GM18499 (cell line): ENCODE results near the gene TGFBR3.

Source experiments
- ATAC-seq: cut with Tn5 transposase; IDR thresholded peaks from one replicate; pipeline ENCODE4 v1.9.1; 2021; ENCODE audit warnings: moderate number of reproducible peaks; ENCODE audit not compliant: insufficient read depth, unreplicated experiment

TGFBR3 gene

DNA sequence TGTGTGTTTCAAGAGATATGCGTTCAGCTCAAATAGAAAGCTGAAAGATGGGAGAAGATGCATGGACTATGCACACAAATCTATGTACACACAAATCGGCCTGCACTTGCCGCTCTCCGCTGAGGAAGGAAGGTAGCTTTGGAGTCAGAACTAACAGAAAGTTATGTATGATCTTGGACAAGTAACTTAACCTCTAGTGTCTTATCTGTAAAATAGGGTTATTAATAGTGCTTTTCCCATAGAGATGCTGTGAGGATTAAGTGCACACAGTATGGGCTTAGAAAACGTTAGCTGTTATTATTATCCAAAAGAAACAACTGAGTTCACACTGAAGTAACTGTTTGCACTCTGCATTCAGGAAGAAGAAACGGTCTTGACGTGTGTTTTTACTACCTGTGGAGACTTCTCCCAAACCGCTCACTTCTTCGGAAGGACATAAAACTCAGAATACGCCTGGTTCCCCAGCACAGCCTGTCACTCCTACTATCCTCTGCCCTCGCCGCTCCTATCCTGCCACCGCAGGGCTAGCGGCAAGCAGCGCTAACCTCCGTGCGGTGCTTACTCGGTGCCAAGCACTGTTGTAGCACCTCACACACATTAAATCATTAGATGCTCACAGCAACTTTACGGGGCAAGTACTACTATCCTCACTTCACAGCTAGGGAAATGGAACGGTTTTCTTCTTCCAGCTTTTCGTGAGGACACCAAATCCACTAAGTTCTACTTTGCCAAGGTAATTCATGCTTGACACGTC lies 1.3 kb downstream of the TGFBR3 start:
- no peak for ATAC-seq

DNA sequence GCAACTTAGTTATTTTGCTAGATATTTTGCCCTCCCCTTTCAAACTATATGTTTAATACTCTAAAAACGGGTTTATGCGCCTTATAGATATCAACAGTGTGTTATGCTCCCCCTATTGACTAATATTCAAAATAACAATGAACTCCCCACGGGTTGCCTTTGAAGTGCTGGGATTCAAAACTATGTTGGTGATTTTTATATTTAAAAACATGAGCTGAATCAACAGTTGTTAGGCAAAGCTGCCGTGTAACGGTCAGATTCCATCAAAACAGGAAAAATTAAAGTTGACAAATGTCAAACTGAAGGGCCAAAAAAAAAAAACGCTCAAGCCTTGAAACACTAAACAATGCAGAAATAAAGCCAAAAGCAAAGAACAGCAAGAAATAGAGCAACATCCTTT lies 2.5 kb downstream of the TGFBR3 start:
- ATAC-seq, result no peak

DNA sequence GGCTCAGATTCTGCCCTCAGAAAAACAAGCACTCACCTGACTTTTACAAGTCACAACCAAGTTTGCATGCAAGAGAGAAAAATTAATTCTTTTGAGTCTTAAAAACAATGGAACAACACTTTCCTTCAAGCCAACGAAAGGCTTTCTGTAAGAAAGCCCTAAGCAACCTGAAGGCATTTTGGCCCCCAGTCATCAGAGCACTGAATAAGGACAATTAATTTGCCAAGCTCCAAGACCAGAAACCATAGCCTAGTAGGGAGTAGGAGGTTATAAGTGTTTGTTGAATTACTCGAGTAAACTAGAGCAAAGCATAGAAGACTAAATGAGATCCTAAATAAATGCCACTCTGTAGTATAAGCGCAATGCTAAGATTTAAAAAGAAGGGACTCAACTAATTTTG lies 4.7 kb downstream of the TGFBR3 start:
- no peak for ATAC-seq

DNA sequence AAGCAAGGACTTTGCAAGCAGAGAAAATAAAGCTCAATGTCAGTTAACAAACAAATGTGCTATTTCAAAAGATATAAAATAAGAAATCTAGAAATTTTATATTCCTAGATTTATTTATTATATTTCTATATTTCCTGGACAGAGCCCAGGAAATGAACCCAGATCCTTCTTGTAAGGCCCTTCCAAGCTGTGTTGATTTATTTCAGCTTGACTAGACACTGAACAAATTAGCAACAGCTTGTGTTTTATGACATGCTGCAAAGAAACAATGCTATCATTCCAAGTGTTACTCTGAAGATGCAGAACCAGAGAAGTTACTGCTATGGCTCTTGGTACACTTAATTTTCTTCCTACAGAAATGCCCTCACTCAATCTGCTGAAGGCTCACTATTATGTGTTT lies 6.2 kb downstream of the TGFBR3 start:
- ATAC-seq, result no peak

DNA sequence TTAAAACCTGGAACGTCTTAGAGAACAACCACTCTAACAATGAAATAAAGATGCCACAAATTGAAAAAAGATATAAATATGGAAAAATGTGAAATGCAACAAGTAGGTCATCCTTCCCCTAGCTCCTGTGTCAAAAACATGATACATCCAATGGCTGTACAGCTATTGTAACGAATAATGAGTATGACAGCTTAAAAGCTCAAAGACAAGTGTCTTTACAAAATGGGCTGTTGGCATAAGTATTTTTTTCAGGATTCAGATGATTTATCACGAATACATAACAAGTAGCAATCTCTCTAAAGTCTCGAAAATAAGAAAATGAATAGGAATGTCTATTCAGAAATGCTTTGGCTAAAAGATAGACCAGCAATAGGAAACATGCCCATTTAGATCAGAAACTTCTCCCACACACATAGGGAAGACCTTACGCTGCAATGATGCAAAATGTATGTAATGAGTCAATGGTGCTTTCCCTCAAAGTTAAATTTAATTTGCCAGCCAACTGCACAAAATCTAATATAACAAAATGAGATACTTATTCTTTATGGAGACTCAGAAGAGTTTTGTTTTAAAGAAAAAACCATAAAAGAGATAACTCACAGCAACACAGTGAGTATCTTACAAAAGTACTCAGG lies 8.3 kb downstream of the TGFBR3 start:
- no peak for ATAC-seq

DNA sequence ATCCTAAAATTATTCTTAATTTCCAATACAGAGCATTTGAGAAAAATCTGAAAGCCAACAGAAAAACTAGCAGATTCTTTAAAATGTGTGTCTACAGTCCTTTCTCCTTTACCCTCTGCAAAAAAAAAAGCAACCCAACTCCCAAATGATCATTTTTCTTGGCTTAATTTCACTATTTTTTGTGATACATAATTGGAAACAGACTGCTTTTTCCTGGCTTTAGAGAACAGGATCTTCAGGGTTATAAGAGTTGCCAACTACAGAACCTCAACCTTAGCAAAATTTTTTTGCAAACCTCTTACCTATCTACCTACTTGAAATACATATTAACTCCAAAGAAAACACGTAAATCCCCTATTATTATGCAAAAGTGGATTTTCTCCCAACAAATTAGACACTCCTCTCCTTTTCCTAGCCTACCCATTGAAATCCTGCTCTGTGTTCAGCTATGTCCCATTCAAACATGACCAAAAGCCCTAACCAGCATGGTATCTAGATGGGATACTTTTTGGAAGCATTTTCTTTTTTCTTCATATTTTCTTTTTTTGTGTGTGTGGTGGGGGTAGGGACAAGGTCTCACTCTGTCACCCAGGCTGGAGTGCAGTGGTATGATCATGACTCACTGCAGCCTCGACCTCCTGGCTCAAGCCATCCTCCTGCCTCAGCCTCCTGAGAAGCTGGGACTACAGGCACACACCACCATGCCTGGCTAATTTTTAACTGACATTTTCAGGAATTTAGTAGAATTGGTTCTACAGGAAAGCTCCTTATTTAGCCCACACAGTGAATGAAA lies 9.0 kb downstream of the TGFBR3 start:
- ATAC-seq, result no peak

DNA sequence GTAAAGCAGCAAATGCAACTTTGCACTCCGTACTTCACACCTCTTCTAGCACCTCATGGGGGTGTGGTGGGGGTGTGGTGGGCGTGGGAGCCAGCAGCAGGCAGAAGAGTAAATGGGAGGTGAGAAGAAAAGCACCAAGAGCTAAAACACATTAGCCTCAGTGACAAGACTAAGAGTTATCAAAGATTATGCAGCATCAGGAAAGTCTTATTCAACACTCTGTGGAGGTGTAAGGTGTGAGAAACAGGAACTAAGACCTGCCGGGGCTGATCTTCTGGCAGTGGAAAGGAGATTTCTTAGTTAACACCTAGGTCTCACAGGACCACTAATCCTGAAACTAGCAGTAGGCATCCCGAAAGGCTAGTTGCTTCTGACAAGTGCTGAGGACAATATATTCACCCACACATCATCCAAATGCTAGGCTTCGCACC lies 9.9 kb downstream of the TGFBR3 start:
- peak; percentile 87 for ATAC-seq

DNA sequence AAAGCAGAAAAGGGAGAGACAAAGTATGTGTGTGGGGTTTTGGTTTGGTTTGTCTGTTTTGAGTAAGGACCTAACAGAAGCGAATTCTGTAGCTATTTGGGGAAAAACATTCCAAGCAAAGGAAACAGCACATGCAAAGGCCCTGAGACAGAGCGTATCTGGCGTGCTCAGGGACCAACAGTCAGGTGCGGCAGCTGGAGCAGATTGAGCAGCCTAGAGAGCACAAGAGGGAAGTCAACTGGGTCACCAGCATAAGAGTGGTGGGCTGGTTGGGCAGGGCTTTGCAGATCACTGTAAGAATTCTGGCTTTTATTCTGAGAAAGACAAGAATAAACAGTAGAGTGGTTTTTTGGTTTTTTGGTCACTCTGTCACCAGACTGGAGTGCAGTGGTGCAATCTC lies 11.8 kb downstream of the TGFBR3 start:
- ATAC-seq, result no peak

DNA sequence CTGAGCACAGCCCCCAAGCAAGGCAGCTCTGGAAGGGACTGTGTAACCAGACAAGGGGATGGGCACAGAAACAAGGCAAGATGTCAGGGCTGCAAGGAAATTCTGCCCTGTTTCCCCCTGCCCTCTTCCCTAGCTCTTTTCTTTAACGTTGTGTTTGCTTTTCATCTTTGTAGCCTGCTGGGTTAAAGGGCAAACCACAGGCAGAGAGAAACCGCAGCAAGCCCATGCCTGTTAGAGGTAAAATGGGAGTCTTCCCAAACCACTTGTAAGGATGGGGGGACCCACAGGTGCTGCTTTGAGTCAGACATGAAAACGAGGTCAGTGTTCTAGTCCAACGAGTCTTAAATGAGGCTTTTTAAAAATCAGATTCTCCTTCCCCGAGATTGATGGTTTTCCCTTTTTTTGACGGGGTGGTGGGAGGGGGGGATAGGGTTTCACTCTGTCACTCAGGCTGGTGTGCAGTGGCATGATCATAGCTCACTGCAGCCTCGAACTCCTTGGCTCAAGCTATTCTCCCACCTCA lies 13.3 kb downstream of the TGFBR3 start:
- no peak for ATAC-seq

DNA sequence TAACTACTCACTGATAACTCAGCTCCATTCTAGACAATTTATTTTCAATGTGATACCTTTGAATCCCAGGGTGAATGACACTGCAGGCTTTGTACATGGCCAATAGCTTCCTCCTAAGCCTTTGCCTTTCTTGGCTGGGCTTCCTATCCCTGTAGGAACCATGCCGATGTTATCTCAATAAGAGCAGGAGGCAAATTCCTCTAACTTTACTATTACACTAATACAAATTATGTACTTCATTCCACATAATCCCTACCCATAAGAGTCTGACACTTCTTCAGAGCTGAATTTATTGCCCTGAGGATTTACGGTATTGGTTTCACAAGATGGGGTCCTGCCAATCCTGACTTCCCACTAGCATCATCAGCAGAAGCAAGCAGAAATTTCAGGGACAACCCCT lies 14.0 kb downstream of the TGFBR3 start:
- ATAC-seq, result no peak

DNA sequence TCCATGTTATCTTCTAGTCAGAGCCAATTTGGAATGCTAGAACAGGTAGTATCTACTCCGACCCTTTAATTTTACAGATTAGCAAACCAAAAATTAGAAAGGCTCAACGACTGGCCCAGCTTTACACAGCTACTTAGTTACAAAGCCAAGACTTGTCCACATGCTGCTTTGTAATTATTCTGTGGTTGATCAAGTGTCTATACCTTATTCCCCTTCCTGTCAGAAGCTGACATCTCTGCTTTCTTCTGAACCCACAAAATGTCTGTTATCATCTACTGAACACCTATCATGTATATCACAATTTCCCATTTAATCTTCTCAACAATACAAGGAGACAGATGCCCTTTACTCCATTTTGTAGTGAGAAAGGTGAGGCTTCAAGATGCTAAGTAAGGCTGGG lies 15.6 kb downstream of the TGFBR3 start:
- ATAC-seq, result no peak

DNA sequence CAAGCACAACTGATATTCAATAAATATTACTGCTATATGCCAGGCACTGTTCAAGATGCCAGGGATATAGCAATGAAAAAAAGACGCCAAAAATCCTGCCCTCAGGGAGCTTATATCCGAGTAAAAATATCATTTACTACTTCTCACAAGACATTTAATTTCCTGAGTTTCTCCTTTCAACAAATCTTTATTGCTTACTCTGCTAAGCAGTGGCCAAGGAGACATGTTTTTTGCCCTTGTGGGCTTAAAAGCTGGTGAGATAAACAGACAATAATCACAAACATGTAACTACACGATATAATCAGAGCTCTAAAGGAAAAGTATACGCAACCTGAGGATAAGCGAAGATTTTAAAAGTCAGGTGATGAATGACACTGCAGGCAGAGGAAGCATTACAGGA lies 19.5 kb downstream of the TGFBR3 start:
- no peak for ATAC-seq

DNA sequence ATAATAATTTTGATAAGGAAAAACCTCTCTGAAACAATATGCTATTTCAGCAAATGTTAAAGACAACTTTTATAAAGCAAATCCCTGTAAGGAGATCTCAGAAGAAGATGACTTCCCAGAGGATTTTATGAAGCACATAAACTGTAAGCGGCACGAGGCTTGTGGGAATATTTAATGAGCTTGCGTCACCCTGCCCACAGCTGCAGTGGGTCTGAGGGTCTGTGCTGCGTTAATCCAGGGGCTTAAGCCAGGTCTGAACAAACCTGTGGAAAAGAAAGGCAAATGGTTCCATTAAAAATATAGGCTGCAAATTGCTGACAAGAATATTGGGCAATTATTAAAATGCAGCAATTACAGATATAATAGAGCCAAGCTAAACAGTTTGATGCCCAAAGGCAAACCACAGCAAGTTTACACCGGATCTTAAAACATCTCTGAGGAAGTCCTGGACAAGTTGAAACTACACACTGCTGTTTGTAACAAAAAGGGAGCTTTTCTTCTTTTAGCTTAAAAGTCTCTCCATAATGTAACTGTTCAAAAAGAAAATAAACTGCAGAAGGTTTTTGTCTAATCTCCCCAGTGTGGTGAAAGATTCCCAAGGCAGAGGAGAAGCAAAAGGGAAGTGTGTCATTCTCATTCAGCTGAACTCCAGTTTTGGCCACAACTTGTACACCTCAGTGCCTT lies 21.8 kb downstream of the TGFBR3 start:
- ATAC-seq, result no peak

DNA sequence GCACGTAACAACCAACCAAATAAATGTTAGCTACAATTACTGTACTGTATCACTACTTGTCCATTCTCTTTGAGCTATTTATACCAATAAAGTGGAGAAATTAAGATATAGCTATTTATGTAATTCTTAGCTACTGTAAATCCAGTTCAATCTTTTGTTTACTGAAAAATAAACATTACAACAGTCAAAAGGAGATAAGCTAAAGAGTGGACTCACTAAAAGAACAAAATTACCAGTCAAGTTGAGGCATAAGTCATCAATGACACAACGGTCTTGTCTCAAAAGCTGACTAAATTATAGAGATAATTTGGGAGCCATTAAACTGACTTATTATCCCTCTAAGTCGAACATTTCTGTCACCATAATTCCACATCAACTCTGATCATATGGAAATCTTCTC lies 22.5 kb downstream of the TGFBR3 start:
- ATAC-seq, result no peak

DNA sequence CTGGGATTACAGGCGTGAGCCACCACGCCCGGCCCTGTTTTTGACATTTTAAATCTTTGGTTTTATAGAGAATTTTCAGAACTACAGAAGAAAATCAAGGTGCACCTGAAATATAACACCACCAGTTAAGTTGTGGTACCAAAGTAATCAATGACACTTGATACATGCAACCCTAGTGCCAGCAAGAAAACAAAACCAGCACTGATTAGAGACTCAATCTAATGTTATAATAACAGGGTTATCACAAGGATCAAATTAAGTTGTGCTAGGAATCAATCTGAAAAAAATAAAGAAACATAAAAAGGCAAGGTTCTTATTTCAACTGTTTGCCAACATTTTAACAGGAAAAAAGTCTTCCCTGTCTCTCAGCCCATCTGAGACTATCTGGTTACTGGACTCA lies 23.8 kb downstream of the TGFBR3 start:
- ATAC-seq, result no peak

DNA sequence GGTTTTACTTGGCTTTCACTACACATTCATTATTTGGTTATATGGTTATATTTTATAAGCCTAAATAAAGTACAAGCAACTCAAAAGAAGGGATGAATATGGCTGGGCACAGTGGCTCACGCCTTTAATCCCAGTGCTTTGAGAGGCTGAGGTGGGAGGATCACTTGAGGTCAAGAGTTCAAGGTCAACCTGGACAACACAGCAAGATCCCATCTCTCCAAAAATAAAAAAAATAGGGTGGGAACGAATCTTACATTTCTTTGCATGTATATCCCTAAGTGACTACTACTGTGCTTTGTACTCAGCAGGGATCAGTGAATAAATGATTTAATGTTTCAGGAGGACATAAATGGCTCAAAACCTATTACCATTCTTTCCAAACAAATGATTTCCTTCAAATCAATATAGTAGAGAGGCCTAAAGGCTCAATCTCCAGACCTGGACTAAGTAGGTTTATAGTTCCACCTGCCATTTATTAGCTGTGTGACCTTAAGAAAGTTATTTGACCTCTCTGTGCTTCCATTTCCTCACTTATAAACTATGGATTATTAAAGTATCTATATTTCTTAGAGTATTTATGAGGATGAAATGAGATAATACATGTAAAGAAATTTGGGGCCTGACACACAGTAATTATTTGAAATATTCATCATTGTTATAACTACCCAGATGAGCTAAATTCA lies 28.3 kb downstream of the TGFBR3 start:
- ATAC-seq, result no peak

DNA sequence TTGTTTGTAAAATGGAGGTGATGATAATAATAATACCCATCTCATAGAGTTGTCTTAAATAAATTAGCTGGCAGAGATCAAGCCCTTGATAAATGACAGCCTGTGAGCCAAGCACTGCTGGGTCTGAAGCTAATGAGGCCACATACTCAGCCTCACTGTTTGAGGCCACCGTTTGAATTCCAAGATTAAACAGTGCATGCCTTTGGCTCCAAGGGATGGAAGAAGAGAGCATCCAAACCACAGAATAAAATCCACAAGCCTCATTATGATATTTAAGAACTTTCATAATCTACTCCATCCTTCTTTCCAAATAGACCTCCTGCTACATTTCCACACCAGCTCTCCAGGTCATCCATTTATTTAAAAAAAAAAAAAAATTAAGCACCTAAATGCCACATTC lies 29.0 kb downstream of the TGFBR3 start:
- ATAC-seq, result no peak

DNA sequence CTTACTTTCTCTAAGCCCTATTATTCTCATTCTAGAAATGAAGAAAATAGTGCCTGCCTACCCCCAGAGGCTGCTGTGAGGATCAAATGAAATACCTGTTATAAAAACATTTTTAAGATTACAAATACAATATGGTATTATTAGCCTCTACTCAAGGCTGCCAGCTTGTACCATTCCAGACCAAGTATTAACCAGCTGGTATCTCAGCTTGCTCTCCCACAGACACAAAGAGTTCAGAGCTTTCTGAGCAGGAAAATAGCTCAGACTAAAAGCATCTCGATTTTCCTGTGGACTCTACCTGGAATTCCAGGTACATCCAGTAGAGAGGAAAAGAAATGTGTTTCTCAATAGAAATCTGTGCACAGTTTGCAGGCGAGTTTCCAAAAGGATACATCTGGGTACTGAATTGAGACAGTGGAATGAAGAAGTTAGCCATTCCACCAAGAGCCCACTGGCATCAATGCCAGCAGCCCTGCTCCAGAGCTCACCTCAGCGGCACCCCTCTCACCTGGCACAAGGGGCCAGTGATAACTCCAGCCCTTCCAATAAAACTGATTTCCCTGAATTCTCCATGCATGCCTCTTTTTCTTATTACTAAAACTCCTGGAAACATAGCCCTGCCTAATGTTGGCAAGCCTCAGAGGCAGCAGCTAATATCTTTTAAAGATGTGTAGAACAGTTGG lies 31.0 kb downstream of the TGFBR3 start:
- ATAC-seq, result no peak

DNA sequence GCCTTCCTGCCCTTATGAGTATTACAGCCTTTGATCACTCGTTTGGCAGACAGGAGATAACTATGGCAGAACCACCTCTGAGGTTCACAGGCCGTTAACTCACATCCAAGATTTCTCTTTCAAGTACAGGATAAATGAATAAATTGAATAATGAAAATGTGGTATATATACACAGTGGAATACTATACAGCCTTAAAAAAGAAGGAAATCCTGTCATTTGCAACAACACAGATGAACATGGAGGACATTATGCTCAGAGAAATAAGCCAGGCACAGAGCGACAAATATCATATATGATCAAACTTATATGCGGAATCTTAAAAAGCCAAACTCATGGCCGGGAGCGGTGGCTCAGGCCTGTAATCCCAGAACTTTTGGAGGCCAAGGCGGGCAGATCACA lies 32.6 kb downstream of the TGFBR3 start:
- no peak for ATAC-seq
